ENCODE measurements around the gene AP4S1. TPM values are rescaled to one million over a fixed set of nuclear protein-coding genes. Genes with fewer than 3 reads are reported as not detected.

Gene AP4S1
- total RNA-seq, 1 donor from 2014 or later: 24.4 TPM

DNA sequence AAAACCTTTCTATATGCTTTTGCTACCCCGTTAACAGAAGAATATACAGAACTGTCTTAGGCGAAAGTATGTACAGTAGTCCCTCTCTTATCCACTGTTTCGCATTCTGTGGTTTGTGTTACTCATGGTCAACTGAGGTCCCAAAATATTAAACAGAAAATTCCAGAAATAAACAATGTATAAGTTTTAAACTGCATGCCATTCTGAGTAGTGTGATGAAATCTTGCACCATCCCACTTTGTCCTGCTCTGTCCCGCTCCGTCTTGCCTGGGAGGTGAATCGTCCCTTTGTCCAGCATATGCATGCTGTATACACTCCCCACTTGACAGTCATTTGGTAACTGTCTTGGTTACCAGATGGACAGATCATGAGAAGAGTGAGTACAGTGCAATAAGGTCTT lies 70.8 kb downstream of the AP4S1 start:
- Mint-ChIP-seq H3K4me3 (no peak overlapping the region), H3K27ac (no peak overlapping the region), H3K9me3 (no peaks in the 10 kb centered on the region), H3K36me3 (peaks cover 23% of the 10 kb centered on the region), H3K27me3 (ENCODE audit: insufficient read depth, low read depth) (no peaks in the 10 kb centered on the region), H3K4me1 (no peaks in the 10 kb centered on the region)
- no peak for DNase-seq (ENCODE audit: low spot score)
- TF ChIP-seq EZH2phosphoT487 (IDR thresholded peaks at IDR 0.05) (no peak), EZH2 (IDR thresholded peaks at IDR 0.05) (no peak)
- TF ChIP-seq, protein P1, sequence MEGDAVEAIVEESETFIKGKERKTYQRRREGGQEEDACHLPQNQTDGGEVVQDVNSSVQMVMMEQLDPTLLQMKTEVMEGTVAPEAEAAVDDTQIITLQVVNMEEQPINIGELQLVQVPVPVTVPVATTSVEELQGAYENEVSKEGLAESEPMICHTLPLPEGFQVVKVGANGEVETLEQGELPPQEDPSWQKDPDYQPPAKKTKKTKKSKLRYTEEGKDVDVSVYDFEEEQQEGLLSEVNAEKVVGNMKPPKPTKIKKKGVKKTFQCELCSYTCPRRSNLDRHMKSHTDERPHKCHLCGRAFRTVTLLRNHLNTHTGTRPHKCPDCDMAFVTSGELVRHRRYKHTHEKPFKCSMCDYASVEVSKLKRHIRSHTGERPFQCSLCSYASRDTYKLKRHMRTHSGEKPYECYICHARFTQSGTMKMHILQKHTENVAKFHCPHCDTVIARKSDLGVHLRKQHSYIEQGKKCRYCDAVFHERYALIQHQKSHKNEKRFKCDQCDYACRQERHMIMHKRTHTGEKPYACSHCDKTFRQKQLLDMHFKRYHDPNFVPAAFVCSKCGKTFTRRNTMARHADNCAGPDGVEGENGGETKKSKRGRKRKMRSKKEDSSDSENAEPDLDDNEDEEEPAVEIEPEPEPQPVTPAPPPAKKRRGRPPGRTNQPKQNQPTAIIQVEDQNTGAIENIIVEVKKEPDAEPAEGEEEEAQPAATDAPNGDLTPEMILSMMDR (IDR thresholded peaks at IDR 0.05): no peak
- H3K27ac ChIP-seq: no peak overlapping the region
- H3K27me3 ChIP-seq: no peaks in the 10 kb centered on the region
- H3K79me2 ChIP-seq (ENCODE audit: low read depth): no peaks in the 10 kb centered on the region
- H3K36me3 ChIP-seq: peaks cover 9% of the 10 kb centered on the region
- H3K4me2 ChIP-seq: no peak overlapping the region
- H3K9me3 ChIP-seq (ENCODE audit: low read depth): no peaks in the 10 kb centered on the region
- H3K4me1 ChIP-seq: no peaks in the 10 kb centered on the region
- H3K9ac ChIP-seq: no peak overlapping the region
- H3K4me3 ChIP-seq: no peak overlapping the region
- H4K20me1 ChIP-seq (ENCODE audit: low read depth): no peaks in the 10 kb centered on the region
- H3F3A ChIP-seq (ENCODE audit: low read depth): no peaks in the 10 kb centered on the region
- no peak overlapping the region for H2AFZ ChIP-seq (replicated peaks)

DNA sequence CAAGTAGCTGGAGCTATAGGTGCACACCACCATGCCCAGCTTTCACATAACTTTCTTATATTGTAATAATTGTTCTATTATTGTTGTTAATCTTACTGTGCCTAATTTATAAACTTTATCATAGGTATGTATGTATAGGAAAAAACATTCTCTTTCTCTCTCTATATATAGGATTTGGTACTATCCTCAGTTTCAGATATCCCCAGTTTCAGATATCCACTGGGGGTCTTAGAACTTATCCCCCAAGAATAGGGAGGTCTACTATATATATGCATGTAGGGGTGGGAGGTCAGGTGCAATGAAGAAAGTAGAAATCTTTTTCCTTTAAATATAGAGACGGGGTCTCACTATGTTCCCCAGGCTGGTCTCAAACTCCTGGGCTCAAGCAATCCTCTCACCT lies 71.6 kb downstream of the AP4S1 start:
- no peak overlapping the region for H3K27ac Mint-ChIP-seq

DNA sequence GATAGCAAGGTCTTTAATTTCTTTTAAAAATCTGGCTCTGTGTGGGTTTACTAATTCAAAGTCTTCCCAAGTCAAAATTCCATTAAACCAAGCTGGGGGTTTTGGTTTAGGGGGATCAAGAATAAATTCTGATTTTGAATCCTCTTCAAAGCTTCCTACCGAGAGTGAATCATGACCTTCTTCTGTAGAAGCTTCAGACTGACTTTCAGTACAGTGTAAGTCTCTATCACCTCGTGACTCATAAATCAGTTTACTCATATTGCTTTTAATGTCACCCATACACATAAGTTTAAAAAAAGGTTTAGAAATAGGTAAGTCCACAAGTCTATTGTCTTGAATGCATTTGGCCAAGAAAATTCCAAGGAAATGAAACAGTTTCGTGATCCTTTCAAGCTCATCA lies 81.3 kb downstream of the AP4S1 start:
- no peaks in the 10 kb centered on the region for H3K4me1 Mint-ChIP-seq
- no peak overlapping the region for H3K4me2 ChIP-seq
- no peak overlapping the region for H3K9ac ChIP-seq
- no peak for DNase-seq (ENCODE audit: low spot score)
- no peaks in the 10 kb centered on the region for H3K9me3 ChIP-seq (ENCODE audit: low read depth)
- H3K36me3 ChIP-seq: peaks cover 50% of the 10 kb centered on the region
- no peak overlapping the region for H2AFZ ChIP-seq (replicated peaks)
- H3K27me3 Mint-ChIP-seq (ENCODE audit: insufficient read depth, low read depth): peaks cover 4% of the 10 kb centered on the region
- no peak overlapping the region for H3K4me3 Mint-ChIP-seq
- H3K9me3 Mint-ChIP-seq: no peaks in the 10 kb centered on the region
- H3K27me3 ChIP-seq: no peaks in the 10 kb centered on the region
- no peaks in the 10 kb centered on the region for H4K20me1 ChIP-seq (ENCODE audit: low read depth)
- no peaks in the 10 kb centered on the region for H3F3A ChIP-seq (ENCODE audit: low read depth)
- H3K36me3 Mint-ChIP-seq: peaks cover 54% of the 10 kb centered on the region
- H3K4me3 ChIP-seq: no peak overlapping the region
- TF ChIP-seq, protein P1 (IDR thresholded peaks at IDR 0.05): no peak
- no peak for TF ChIP-seq EZH2phosphoT487 (IDR thresholded peaks at IDR 0.05)
- TF ChIP-seq EZH2 (IDR thresholded peaks at IDR 0.05): no peak
- H3K4me1 ChIP-seq: no peaks in the 10 kb centered on the region
- no peak overlapping the region for H3K27ac ChIP-seq
- no peaks in the 10 kb centered on the region for H3K79me2 ChIP-seq (ENCODE audit: low read depth)
- no peak overlapping the region for H3K27ac Mint-ChIP-seq

More for the DNA sequence above, 71.6 kb downstream of the AP4S1 start:
- H2AFZ ChIP-seq (replicated peaks): no peak overlapping the region
- H3F3A ChIP-seq (ENCODE audit: low read depth): no peaks in the 10 kb centered on the region
- no peak overlapping the region for H3K27ac ChIP-seq
- peaks cover 15% of the 10 kb centered on the region for H3K36me3 ChIP-seq
- H3K4me1 Mint-ChIP-seq: no peaks in the 10 kb centered on the region
- no peaks in the 10 kb centered on the region for H3K79me2 ChIP-seq (ENCODE audit: low read depth)
- no peak overlapping the region for H3K4me3 ChIP-seq
- no peaks in the 10 kb centered on the region for H3K27me3 Mint-ChIP-seq (ENCODE audit: insufficient read depth, low read depth)
- H3K9me3 ChIP-seq (ENCODE audit: low read depth): no peaks in the 10 kb centered on the region
- DNase-seq (ENCODE audit: low spot score): no peak
- H3K4me2 ChIP-seq: no peak overlapping the region
- H4K20me1 ChIP-seq (ENCODE audit: low read depth): no peaks in the 10 kb centered on the region
- no peaks in the 10 kb centered on the region for H3K27me3 ChIP-seq
- H3K4me3 Mint-ChIP-seq: no peak overlapping the region
- H3K36me3 Mint-ChIP-seq: peaks cover 28% of the 10 kb centered on the region
- no peak for TF ChIP-seq EZH2 (IDR thresholded peaks at IDR 0.05)
- TF ChIP-seq, protein P1 (IDR thresholded peaks at IDR 0.05): no peak
- TF ChIP-seq EZH2phosphoT487 (IDR thresholded peaks at IDR 0.05): no peak
- no peak overlapping the region for H3K9ac ChIP-seq
- no peaks in the 10 kb centered on the region for H3K4me1 ChIP-seq
- H3K9me3 Mint-ChIP-seq: no peaks in the 10 kb centered on the region
